ENCODE results near the gene GSG1L.

Gene GSG1L

GRCh38 chr16:28003923-28004322 lies 59.6 kb downstream of the GSG1L start:
- Histone ChIP-seq H3K4ac (ENCODE audit: low read depth in 1 of 2, low read length in 2 of 2) (no peak overlapping the region), H2BK5ac (ENCODE audit: low read depth, low read length, poor library complexity, severe bottlenecking) (no peak overlapping the region)

GRCh38 chr16:28003021-28003865 lies 60.3 kb downstream of the GSG1L start:
- Histone ChIP-seq H3K4me2 (ENCODE audit: low read length, poor library complexity, severe bottlenecking) (no peak overlapping the region), H2AK5ac (ENCODE audit: low read length, severe bottlenecking) (no peak overlapping the region), H3K9me3 (ENCODE audit: control insufficient read depth, low read length) (peaks cover 3% of the 10 kb centered on the region), H3K79me1 (replicated peaks; ENCODE audit: low read length, poor library complexity, severe bottlenecking) (no peaks in the 10 kb centered on the region), H2BK120ac (ENCODE audit: low read depth, low read length) (no peak overlapping the region), H2BK5ac (ENCODE audit: low read depth, low read length, poor library complexity, severe bottlenecking) (no peak overlapping the region), H4K91ac (ENCODE audit: low read length) (no peak overlapping the region), H3K4me1 (ENCODE audit: control insufficient read depth, insufficient read depth, low read depth, low read length) (no peaks in the 10 kb centered on the region), H4K8ac (ENCODE audit: low read length) (no peak overlapping the region), H3K23ac (ENCODE audit: low read length in 2 of 2) (no peak overlapping the region), H2BK12ac (ENCODE audit: low read length in 2 of 2) (no peak overlapping the region), H3K36me3 (ENCODE audit: control insufficient read depth in 1 of 2, insufficient read depth in 2 of 2, low read depth in 1 of 2, low read length in 2 of 2) (no peaks in the 10 kb centered on the region), H3K18ac (ENCODE audit: low read depth in 1 of 2, low read length in 2 of 2) (no peak overlapping the region), H3K9ac (ENCODE audit: low read length) (no peak overlapping the region), H3K27me3 (ENCODE audit: control insufficient read depth in 1 of 2, insufficient read depth in 1 of 2, low read length in 2 of 2) (peaks cover 3 to 22% of the 10 kb centered on the region in 2 experiments), H3K14ac (ENCODE audit: low read length in 2 of 2) (no peak overlapping the region), H3K4me3 (ENCODE audit: insufficient read depth in 1 of 2, low read depth in 1 of 2, low read length in 2 of 2) (no peak overlapping the region), H3K27ac (ENCODE audit: low read length, poor library complexity, severe bottlenecking) (no peak overlapping the region), H2BK15ac (ENCODE audit: low read depth, poor library complexity, severe bottlenecking) (no peak overlapping the region), H3K4ac (ENCODE audit: low read depth in 1 of 2, low read length in 2 of 2) (no peak overlapping the region), H2AFZ (ENCODE audit: low read depth, low read length) (no peak overlapping the region)
- WGBS: 70% methylated on average over 14 of the region's 14 CpGs
- DNase-seq: no peak

More at GRCh38 chr16:28003923-28004322, 59.6 kb downstream of the GSG1L start:
- Histone ChIP-seq H3K36me3 (ENCODE audit: control insufficient read depth in 1 of 2, insufficient read depth in 2 of 2, low read depth in 1 of 2, low read length in 2 of 2) (no peaks in the 10 kb centered on the region), H4K91ac (ENCODE audit: low read length) (no peak overlapping the region), H2AFZ (ENCODE audit: low read depth, low read length) (no peak overlapping the region), H3K14ac (ENCODE audit: low read length in 2 of 2) (no peak overlapping the region), H2AK5ac (ENCODE audit: low read length, severe bottlenecking) (no peak overlapping the region), H4K8ac (ENCODE audit: low read length) (no peak overlapping the region), H3K27ac (ENCODE audit: low read length, poor library complexity, severe bottlenecking) (no peak overlapping the region), H2BK120ac (ENCODE audit: low read depth, low read length) (no peak overlapping the region), H3K9ac (ENCODE audit: low read length) (no peak overlapping the region), H3K23ac (ENCODE audit: low read length in 2 of 2) (no peak overlapping the region), H3K4me1 (ENCODE audit: control insufficient read depth, insufficient read depth, low read depth, low read length) (no peaks in the 10 kb centered on the region), H2BK12ac (ENCODE audit: low read length in 2 of 2) (no peak overlapping the region), H3K4me2 (ENCODE audit: low read length, poor library complexity, severe bottlenecking) (no peak overlapping the region), H3K27me3 (ENCODE audit: control insufficient read depth in 1 of 2, insufficient read depth in 1 of 2, low read length in 2 of 2) (peaks cover 6 to 27% of the 10 kb centered on the region in 2 experiments), H2BK15ac (ENCODE audit: low read depth, poor library complexity, severe bottlenecking) (no peak overlapping the region), H3K18ac (ENCODE audit: low read depth in 1 of 2, low read length in 2 of 2) (no peak overlapping the region), H3K9me3 (ENCODE audit: control insufficient read depth, low read length) (peaks cover 3% of the 10 kb centered on the region), H3K4me3 (ENCODE audit: insufficient read depth in 1 of 2, low read depth in 1 of 2, low read length in 2 of 2) (no peak overlapping the region), H3K79me1 (replicated peaks; ENCODE audit: low read length, poor library complexity, severe bottlenecking) (no peaks in the 10 kb centered on the region)
- WGBS: 78% methylated on average over 8 of the region's 9 CpGs
- no peak for DNase-seq

DNA sequence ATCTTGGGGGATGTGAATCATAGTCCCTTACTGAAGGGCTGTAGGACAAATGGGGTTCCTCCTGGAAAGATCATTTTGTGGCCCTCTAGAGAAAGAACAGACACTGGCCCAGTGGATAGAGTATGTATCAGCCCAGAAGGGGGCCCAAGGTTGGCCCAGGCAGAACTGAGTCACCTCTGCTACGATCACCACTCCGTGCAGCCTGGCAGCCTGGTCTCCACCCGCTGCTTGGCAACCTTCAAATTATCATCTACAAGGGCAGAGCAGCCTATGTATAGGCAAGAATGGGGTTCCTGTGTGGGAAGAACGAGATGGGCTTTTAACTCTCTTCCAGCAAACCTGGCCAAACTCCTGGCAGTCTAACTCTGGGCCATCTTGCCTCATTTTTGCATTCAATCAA lies 61.9 kb downstream of the GSG1L start:
- Histone ChIP-seq H4K91ac (ENCODE audit: low read length) (no peak overlapping the region), H3K27ac (ENCODE audit: low read length, poor library complexity, severe bottlenecking) (no peak overlapping the region)

DNA sequence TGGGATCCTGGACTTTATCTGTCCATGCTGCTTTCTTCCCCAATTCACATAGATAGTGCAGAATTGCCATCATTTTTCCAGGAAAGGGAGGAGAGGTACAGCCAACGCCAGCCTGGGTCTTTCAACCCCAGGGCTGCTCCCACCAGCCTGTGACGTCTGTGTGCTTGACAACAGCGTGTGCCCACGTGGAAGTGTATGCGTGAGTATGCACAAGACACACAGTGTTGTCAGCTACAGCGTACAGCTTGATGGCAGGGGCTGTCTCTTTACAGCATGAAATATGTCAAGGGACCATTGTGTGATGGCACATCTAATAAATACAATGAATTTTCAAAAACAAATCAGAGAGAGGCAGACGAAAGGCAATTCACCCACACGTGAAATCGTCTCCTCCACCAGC lies 62.3 kb downstream of the GSG1L start:
- no peak overlapping the region for H2AFZ ChIP-seq (ENCODE audit: low read depth, low read length)
- H4K8ac ChIP-seq (ENCODE audit: low read length): no peak overlapping the region
- H3K4me2 ChIP-seq (ENCODE audit: low read length, poor library complexity, severe bottlenecking): no peak overlapping the region
- H3K9ac ChIP-seq (ENCODE audit: low read length): no peak overlapping the region
- no peak overlapping the region for H3K23ac ChIP-seq (ENCODE audit: low read length in 2 of 2)
- H2BK12ac ChIP-seq (ENCODE audit: low read length in 2 of 2): no peak overlapping the region
- H3K18ac ChIP-seq (ENCODE audit: low read depth in 1 of 2, low read length in 2 of 2): no peak overlapping the region
- H3K4ac ChIP-seq (ENCODE audit: low read depth in 1 of 2, low read length in 2 of 2): no peak overlapping the region
- H3K36me3 ChIP-seq (ENCODE audit: control insufficient read depth in 1 of 2, insufficient read depth in 2 of 2, low read depth in 1 of 2, low read length in 2 of 2): no peaks in the 10 kb centered on the region
- no peak overlapping the region for H2BK5ac ChIP-seq (ENCODE audit: low read depth, low read length, poor library complexity, severe bottlenecking)
- no peak overlapping the region for H3K14ac ChIP-seq (ENCODE audit: low read length in 2 of 2)
- H2AK5ac ChIP-seq (ENCODE audit: low read length, severe bottlenecking): no peak overlapping the region
- WGBS: 89% methylated on average over 9 of the region's 9 CpGs
- H3K4me1 ChIP-seq (ENCODE audit: control insufficient read depth, insufficient read depth, low read depth, low read length): no peaks in the 10 kb centered on the region
- H4K91ac ChIP-seq (ENCODE audit: low read length): no peak overlapping the region
- no peak overlapping the region for H2BK15ac ChIP-seq (ENCODE audit: low read depth, poor library complexity, severe bottlenecking)
- no peak for DNase-seq
- H3K79me1 ChIP-seq (replicated peaks; ENCODE audit: low read length, poor library complexity, severe bottlenecking): no peaks in the 10 kb centered on the region
- peaks cover 3% of the 10 kb centered on the region for H3K9me3 ChIP-seq (ENCODE audit: control insufficient read depth, low read length)
- no peak overlapping the region for H2BK120ac ChIP-seq (ENCODE audit: low read depth, low read length)
- peaks cover 3 to 22% of the 10 kb centered on the region in 2 experiments for H3K27me3 ChIP-seq (ENCODE audit: control insufficient read depth in 1 of 2, insufficient read depth in 1 of 2, low read length in 2 of 2)
- H3K4me3 ChIP-seq (ENCODE audit: insufficient read depth in 1 of 2, low read depth in 1 of 2, low read length in 2 of 2): no peak overlapping the region
- no peak overlapping the region for H3K27ac ChIP-seq (ENCODE audit: low read length, poor library complexity, severe bottlenecking)

More for the DNA sequence above, 61.9 kb downstream of the GSG1L start:
- Histone ChIP-seq H2BK12ac (ENCODE audit: low read length in 2 of 2) (no peak overlapping the region), H3K14ac (ENCODE audit: low read length in 2 of 2) (no peak overlapping the region), H3K79me1 (replicated peaks; ENCODE audit: low read length, poor library complexity, severe bottlenecking) (no peaks in the 10 kb centered on the region), H2BK5ac (ENCODE audit: low read depth, low read length, poor library complexity, severe bottlenecking) (no peak overlapping the region), H2AFZ (ENCODE audit: low read depth, low read length) (no peak overlapping the region), H3K9me3 (ENCODE audit: control insufficient read depth, low read length) (peaks cover 3% of the 10 kb centered on the region), H2AK5ac (ENCODE audit: low read length, severe bottlenecking) (no peak overlapping the region), H3K18ac (ENCODE audit: low read depth in 1 of 2, low read length in 2 of 2) (no peak overlapping the region), H4K8ac (ENCODE audit: low read length) (no peak overlapping the region), H3K9ac (ENCODE audit: low read length) (no peak overlapping the region), H3K4me1 (ENCODE audit: control insufficient read depth, insufficient read depth, low read depth, low read length) (no peaks in the 10 kb centered on the region), H3K36me3 (ENCODE audit: control insufficient read depth in 1 of 2, insufficient read depth in 2 of 2, low read depth in 1 of 2, low read length in 2 of 2) (no peaks in the 10 kb centered on the region), H3K4ac (ENCODE audit: low read depth in 1 of 2, low read length in 2 of 2) (no peak overlapping the region), H3K4me3 (ENCODE audit: insufficient read depth in 1 of 2, low read depth in 1 of 2, low read length in 2 of 2) (no peak overlapping the region), H3K4me2 (ENCODE audit: low read length, poor library complexity, severe bottlenecking) (no peak overlapping the region), H3K23ac (ENCODE audit: low read length in 2 of 2) (no peak overlapping the region), H2BK15ac (ENCODE audit: low read depth, poor library complexity, severe bottlenecking) (no peak overlapping the region), H2BK120ac (ENCODE audit: low read depth, low read length) (no peak overlapping the region), H3K27me3 (ENCODE audit: control insufficient read depth in 1 of 2, insufficient read depth in 1 of 2, low read length in 2 of 2) (peaks cover 3 to 22% of the 10 kb centered on the region in 2 experiments)
- DNase-seq: no peak
- WGBS: 78% methylated on average over 4 of the region's 4 CpGs
